Measurements from ENCODE around the gene TM7SF3.

TM7SF3 gene

GRCh38 chr12:26954027-26954426, 60.2 kb downstream of the TM7SF3 start:
- DNase-seq (ENCODE audit: low read depth, low spot score) = no peak
- no peak overlapping the region for H3K4me3 ChIP-seq (ENCODE audit: insufficient read length, low read depth)
- H3K36me3 ChIP-seq (ENCODE audit: insufficient read depth, insufficient read length, low read length) = peaks cover 37% of the 10 kb centered on the region
- no peaks in the 10 kb centered on the region for H3K27me3 ChIP-seq (ENCODE audit: insufficient read depth, insufficient read length)
- no peak overlapping the region for H3K9ac ChIP-seq (ENCODE audit: insufficient read length, low read depth)
- H3K9me3 ChIP-seq (ENCODE audit: insufficient read depth, low read length) = peaks cover under 1% of the 10 kb centered on the region; the same call in 1 of the 2 replicates
- no peaks in the 10 kb centered on the region for H3K4me1 ChIP-seq (ENCODE audit: insufficient read depth, insufficient read length)
- TF ChIP-seq ZNF274 (IDR thresholded peaks at IDR 0.05; ENCODE audit: low read depth, low read length) = no peak
- TF ChIP-seq SUZ12 (IDR thresholded peaks at IDR 0.05; ENCODE audit: extremely low read depth, insufficient read depth, insufficient read length) = no peak
- no peak for TF ChIP-seq YY1 (IDR thresholded peaks at IDR 0.05; ENCODE audit: insufficient read depth, insufficient read length)

- H3K9me3 ChIP-seq (ENCODE audit: insufficient read depth, low read length) = peaks cover 6% of the 10 kb centered on the region
- H3K4me3 ChIP-seq (ENCODE audit: insufficient read length, low read depth) = no peak overlapping the region
- no peak for TF ChIP-seq ZNF274 (IDR thresholded peaks at IDR 0.05; ENCODE audit: low read depth, low read length)
- no peak overlapping the region for H3K9ac ChIP-seq (ENCODE audit: insufficient read length, low read depth)
- H3K36me3 ChIP-seq (ENCODE audit: insufficient read depth, insufficient read length, low read length) = peaks cover 33% of the 10 kb centered on the region
- no peaks in the 10 kb centered on the region for H3K4me1 ChIP-seq (ENCODE audit: insufficient read depth, insufficient read length)
- no peaks in the 10 kb centered on the region for H3K27me3 ChIP-seq (ENCODE audit: insufficient read depth, insufficient read length)
- DNase-seq (ENCODE audit: low read depth, low spot score) = no peak
Observed at GRCh38 chr12:26953447-26953846, 60.7 kb downstream of the TM7SF3 start.

GRCh38 chr12:26948309-26948708, 65.9 kb downstream of the TM7SF3 start:
- TF ChIP-seq YY1 (IDR thresholded peaks at IDR 0.05; ENCODE audit: insufficient read depth, insufficient read length) = no peak
- TF ChIP-seq SUZ12 (IDR thresholded peaks at IDR 0.05; ENCODE audit: extremely low read depth, insufficient read depth, insufficient read length) = no peak
- TF ChIP-seq ZNF274 (IDR thresholded peaks at IDR 0.05; ENCODE audit: low read depth, low read length) = no peak
- H3K9me3 ChIP-seq (ENCODE audit: insufficient read depth, low read length) = peaks cover 23% of the 10 kb centered on the region
- H3K36me3 ChIP-seq (ENCODE audit: insufficient read depth, insufficient read length, low read length) = peaks cover 2% of the 10 kb centered on the region
- no peaks in the 10 kb centered on the region for H3K4me1 ChIP-seq (ENCODE audit: insufficient read depth, insufficient read length)
- H3K4me3 ChIP-seq (ENCODE audit: insufficient read length, low read depth) = no peak overlapping the region
- no peak overlapping the region for H3K9ac ChIP-seq (ENCODE audit: insufficient read length, low read depth)
- DNase-seq (ENCODE audit: low read depth, low spot score) = no peak
- H3K27me3 ChIP-seq (ENCODE audit: insufficient read depth, insufficient read length) = no peaks in the 10 kb centered on the region

DNA sequence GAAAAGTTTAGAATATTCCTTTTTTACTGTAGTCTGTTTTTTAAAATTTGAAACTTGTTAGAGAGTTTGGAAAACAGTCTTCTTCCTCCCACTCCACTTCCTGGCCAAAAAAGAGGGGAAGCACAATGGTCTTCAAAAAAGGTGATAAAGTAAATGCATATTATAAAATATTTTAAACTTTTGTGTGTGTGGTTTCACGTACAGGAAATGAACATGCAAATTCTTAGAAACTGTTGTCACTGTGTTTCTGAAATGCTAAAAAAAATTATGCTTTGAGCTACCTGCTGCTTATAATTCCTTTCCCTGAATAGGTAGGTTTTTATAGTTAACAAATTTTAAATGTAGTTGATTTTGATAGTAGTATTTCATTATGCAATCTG, 73.0 kb downstream of the TM7SF3 start:
- no peak for DNase-seq (ENCODE audit: low read depth, low spot score)
- Histone ChIP-seq H3K9me3 (ENCODE audit: insufficient read depth, low read length) (peaks cover 6% of the 10 kb centered on the region; the same call in 1 of the 2 replicates), H3K4me1 (ENCODE audit: insufficient read depth, insufficient read length) (no peaks in the 10 kb centered on the region), H3K36me3 (ENCODE audit: insufficient read depth, insufficient read length, low read length) (no peaks in the 10 kb centered on the region), H3K27me3 (ENCODE audit: insufficient read depth, insufficient read length) (no peaks in the 10 kb centered on the region), H3K4me3 (ENCODE audit: insufficient read length, low read depth) (no peak overlapping the region), H3K9ac (ENCODE audit: insufficient read length, low read depth) (no peak overlapping the region)
- TF ChIP-seq ZNF274 (IDR thresholded peaks at IDR 0.05; ENCODE audit: low read depth, low read length) (no peak), YY1 (IDR thresholded peaks at IDR 0.05; ENCODE audit: insufficient read depth, insufficient read length) (no peak), SUZ12 (IDR thresholded peaks at IDR 0.05; ENCODE audit: extremely low read depth, insufficient read depth, insufficient read length) (no peak)

GRCh38 chr12:26940516-26941214, 73.5 kb downstream of the TM7SF3 start:
- Histone ChIP-seq H3K4me1 (ENCODE audit: insufficient read depth, insufficient read length) (no peaks in the 10 kb centered on the region), H3K4me3 (ENCODE audit: insufficient read length, low read depth) (no peak overlapping the region), H3K36me3 (ENCODE audit: insufficient read depth, insufficient read length, low read length) (peaks cover 5% of the 10 kb centered on the region), H3K9ac (ENCODE audit: insufficient read length, low read depth) (no peak overlapping the region), H3K27me3 (ENCODE audit: insufficient read depth, insufficient read length) (no peaks in the 10 kb centered on the region), H3K9me3 (ENCODE audit: insufficient read depth, low read length) (peaks cover 6% of the 10 kb centered on the region; the same call in 1 of the 2 replicates)
- TF ChIP-seq YY1 (IDR thresholded peaks at IDR 0.05; ENCODE audit: insufficient read depth, insufficient read length) (no peak), SUZ12 (IDR thresholded peaks at IDR 0.05; ENCODE audit: extremely low read depth, insufficient read depth, insufficient read length) (no peak), ZNF274 (IDR thresholded peaks at IDR 0.05; ENCODE audit: low read depth, low read length) (no peak)
- DNase-seq (ENCODE audit: low read depth, low spot score) = no peak

- Histone ChIP-seq H3K9me3 (ENCODE audit: insufficient read depth, low read length) (peaks cover 6% of the 10 kb centered on the region; the same call in 1 of the 2 replicates), H3K9ac (ENCODE audit: insufficient read length, low read depth) (no peak overlapping the region), H3K27me3 (ENCODE audit: insufficient read depth, insufficient read length) (no peaks in the 10 kb centered on the region), H3K4me1 (ENCODE audit: insufficient read depth, insufficient read length) (no peaks in the 10 kb centered on the region), H3K4me3 (ENCODE audit: insufficient read length, low read depth) (peak overlapping the region; percentile 92), H3K36me3 (ENCODE audit: insufficient read depth, insufficient read length, low read length) (peaks cover 11% of the 10 kb centered on the region)
- DNase-seq (ENCODE audit: low read depth, low spot score) = no peak
- TF ChIP-seq ZNF274 (IDR thresholded peaks at IDR 0.05; ENCODE audit: low read depth, low read length) = no peak
- no peak for TF ChIP-seq SUZ12 (IDR thresholded peaks at IDR 0.05; ENCODE audit: extremely low read depth, insufficient read depth, insufficient read length)
- no peak for TF ChIP-seq YY1 (IDR thresholded peaks at IDR 0.05; ENCODE audit: insufficient read depth, insufficient read length)
Observed at GRCh38 chr12:26939953-26940352, 74.2 kb downstream of the TM7SF3 start.

DNA sequence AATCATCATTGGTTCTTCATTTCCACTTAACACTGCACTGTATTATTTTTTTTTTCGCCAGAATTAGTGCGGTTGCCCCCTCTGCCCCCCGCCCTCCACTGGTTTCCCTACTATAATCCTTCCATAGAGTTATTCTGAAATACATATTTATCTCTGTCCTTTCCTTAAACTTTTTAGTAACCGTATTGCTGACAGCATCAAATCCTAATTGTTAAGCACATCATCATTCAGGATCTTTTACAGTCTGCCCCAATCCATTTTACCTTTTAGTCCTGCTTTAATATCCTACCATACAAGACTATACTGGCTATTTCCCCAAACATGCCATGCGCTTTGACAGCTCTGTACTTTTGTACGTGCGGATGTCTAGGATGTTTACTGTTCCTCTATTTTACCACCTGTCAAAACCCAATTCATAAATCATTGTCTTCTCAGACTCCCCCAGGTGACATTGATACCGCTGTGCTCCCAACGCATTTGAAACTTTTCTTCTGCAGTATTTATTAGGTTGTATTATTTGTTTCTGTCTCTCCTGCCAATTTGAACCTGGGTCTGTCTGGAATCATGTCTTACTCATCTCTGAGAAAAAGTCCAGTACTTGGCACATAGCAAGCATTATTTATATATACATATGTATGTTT, 74.9 kb downstream of the TM7SF3 start:
- H3K4me3 ChIP-seq (ENCODE audit: insufficient read length, low read depth) = peak overlapping the region; percentile 92
- H3K36me3 ChIP-seq (ENCODE audit: insufficient read depth, insufficient read length, low read length) = peaks cover 17% of the 10 kb centered on the region
- peak overlapping the region; percentile 96 for H3K9ac ChIP-seq (ENCODE audit: insufficient read length, low read depth)
- no peaks in the 10 kb centered on the region for H3K27me3 ChIP-seq (ENCODE audit: insufficient read depth, insufficient read length)
- DNase-seq (ENCODE audit: low read depth, low spot score) = no peak
- TF ChIP-seq SUZ12 (IDR thresholded peaks at IDR 0.05; ENCODE audit: extremely low read depth, insufficient read depth, insufficient read length) (no peak), YY1 (IDR thresholded peaks at IDR 0.05; ENCODE audit: insufficient read depth, insufficient read length) (no peak), ZNF274 (IDR thresholded peaks at IDR 0.05; ENCODE audit: low read depth, low read length) (no peak)
- no peaks in the 10 kb centered on the region for H3K4me1 ChIP-seq (ENCODE audit: insufficient read depth, insufficient read length)
- no peaks in the 10 kb centered on the region; the same call in 1 of the 2 replicates for H3K9me3 ChIP-seq (ENCODE audit: insufficient read depth, low read length)

Data from NT2/D1 (cell line).